Neural cell (in vitro differentiated cells): ENCODE data around the gene ALDH8A1. TPM values are rescaled to one million over a fixed set of nuclear protein-coding genes. Genes with fewer than 3 reads are reported as not detected.

Source experiments
- H2AFZ ChIP-seq: fragments of 200-600, 300-800 bp; sonication (generic), shearing (Covaris generic); 2 replicates; pipeline ENCODE4 v1.6.0; 2014; ENCODE audit warnings: low read depth, mild to moderate bottlenecking, antibody characterized with exemption, low read length, moderate library complexity
- H3F3A ChIP-seq: fragments of 200-600 bp; shearing (Covaris generic); 2 replicates; pipeline ENCODE4 v1.6.1; 2016; ENCODE audit warnings: mild to moderate bottlenecking, moderate library complexity, mixed read lengths, antibody characterized with exemption, low read length; ENCODE audit not compliant: insufficient read depth, poor library complexity, severe bottlenecking
- H3K27ac ChIP-seq: fragments of 200-600, 300-800 bp; sonication (generic), shearing (Covaris generic); 2 replicates; pipeline ENCODE4 v1.5.1; 2014; ENCODE audit warnings: mild to moderate bottlenecking, low read length, moderate library complexity
- H3K27me3 ChIP-seq: fragments of 300-800, 200-600 bp; sonication (generic), shearing (Covaris generic); 2 replicates; pipeline ENCODE4 v1.6.0; 2014; ENCODE audit warnings: mild to moderate bottlenecking, low read depth, low read length, moderate library complexity; ENCODE audit not compliant: insufficient read depth
- H3K36me3 ChIP-seq: fragments of 300-800, 200-600 bp; sonication (generic), shearing (Covaris generic); 2 replicates; pipeline ENCODE4 v1.5.1; 2014; ENCODE audit warnings: mild to moderate bottlenecking, antibody characterized with exemption, low read length, moderate library complexity; ENCODE audit not compliant: insufficient read depth
- H3K4me2 ChIP-seq: fragments of 300-800, 200-600 bp; sonication (generic), shearing (Covaris generic); 2 replicates; pipeline ENCODE4 v1.6.0; 2014; ENCODE audit warnings: mild to moderate bottlenecking, low read length
- H3K4me3 ChIP-seq: fragments of 300-800, 200-600 bp; sonication (generic), shearing (Covaris generic); 2 replicates; pipeline ENCODE4 v1.5.1; 2014; ENCODE audit warnings: mild to moderate bottlenecking, low read length, moderate library complexity
- H3K79me2 ChIP-seq: fragments of 200-600 bp; shearing (Covaris generic); replicated peaks from 2 replicates; pipeline ENCODE4 v1.6.0; 2014; ENCODE audit warnings: mild to moderate bottlenecking, low read length, moderate library complexity; ENCODE audit not compliant: insufficient read depth
- H3K9ac ChIP-seq: fragments of 300-800, 200-600 bp; sonication (generic), shearing (Covaris generic); 2 replicates; pipeline ENCODE4 v1.6.1; 2016; ENCODE audit warnings: mild to moderate bottlenecking, low read length, mixed read lengths
- H3K9me2 ChIP-seq: fragments of 200-600 bp; shearing (Covaris generic); 2 replicates; pipeline ENCODE4 v1.6.1; 2016; ENCODE audit warnings: mild to moderate bottlenecking, low read length, mixed read lengths; ENCODE audit not compliant: insufficient read depth
- H3K9me3 ChIP-seq: fragments of 200-600, 300-800 bp; sonication (generic), shearing (Covaris generic); 2 replicates; pipeline ENCODE4 v1.6.1; 2016; ENCODE audit warnings: mild to moderate bottlenecking, mixed run types, low read length, moderate library complexity, mixed read lengths
- H4K20me1 ChIP-seq: fragments of 200-600 bp; shearing (Covaris generic); 2 replicates; pipeline ENCODE4 v1.6.1; 2016; ENCODE audit warnings: mild to moderate bottlenecking, mixed run types; ENCODE audit not compliant: insufficient read depth
- EP300 ChIP-seq: fragments of 450-650 bp; conservative IDR thresholded peaks from 2 replicates; pipeline ENCODE4 v1.6.1; 2014; ENCODE audit warnings: antibody characterized with exemption, mild to moderate bottlenecking, moderate library complexity; ENCODE audit not compliant: poor library complexity, severe bottlenecking
- EZH2 ChIP-seq: fragments of 200-600, 300-800 bp; shearing (Covaris generic), sonication (generic); IDR thresholded peaks from 2 replicates; pipeline ENCODE4 v1.6.1; 2014; ENCODE audit warnings: antibody characterized with exemption, low read length, borderline replicate concordance, mild to moderate bottlenecking; ENCODE audit not compliant: insufficient read depth, poor library complexity, severe bottlenecking
- MXI1 ChIP-seq: fragments of 450-650 bp; conservative IDR thresholded peaks from 2 replicates; pipeline ENCODE4 v1.6.1; 2014; ENCODE audit warnings: antibody characterized with exemption, mild to moderate bottlenecking; ENCODE audit not compliant: poor library complexity, severe bottlenecking
- POLR2AphosphoS5 ChIP-seq: IDR thresholded peaks from 2 replicates; pipeline ENCODE4 v1.6.1; 2012
- RAD21 ChIP-seq: fragments of 450-650 bp; conservative IDR thresholded peaks from 2 replicates; pipeline ENCODE4 v1.6.1; 2014; ENCODE audit warnings: antibody characterized with exemption, mild to moderate bottlenecking, moderate library complexity
- REST ChIP-seq: IDR thresholded peaks from 2 replicates; pipeline ENCODE4 v1.6.1; 2012; ENCODE audit warnings: borderline replicate concordance
- SMC3 ChIP-seq: fragments of 450-650 bp; conservative IDR thresholded peaks from 2 replicates; pipeline ENCODE4 v1.6.1; 2014; ENCODE audit warnings: antibody characterized with exemption, mild to moderate bottlenecking, moderate library complexity; ENCODE audit not compliant: poor library complexity
- TAF1 ChIP-seq: IDR thresholded peaks from 2 replicates; pipeline ENCODE4 v1.6.1; 2012; ENCODE audit warnings: low read depth
- polyA plus RNA-seq: library from polyadenylated mRNA; depleted of rRNA; stranded (reverse); fragments of >200 nt; gene quantifications from 2 replicates; pipeline ENCODE4 v1.2.3, GENCODE V29; 2014
- TF ChIP-seq, protein P1 (sequence below): fragments of 450-650 bp; IDR thresholded peaks from 2 replicates; pipeline ENCODE4 v1.5.1; 2014; ENCODE audit warnings: antibody characterized with exemption, mild to moderate bottlenecking, moderate library complexity; ENCODE audit not compliant: poor library complexity, severe bottlenecking

ALDH8A1 gene
- polyA plus RNA-seq, 1 donor from 2014 or later, result 6.9 TPM

DNA sequence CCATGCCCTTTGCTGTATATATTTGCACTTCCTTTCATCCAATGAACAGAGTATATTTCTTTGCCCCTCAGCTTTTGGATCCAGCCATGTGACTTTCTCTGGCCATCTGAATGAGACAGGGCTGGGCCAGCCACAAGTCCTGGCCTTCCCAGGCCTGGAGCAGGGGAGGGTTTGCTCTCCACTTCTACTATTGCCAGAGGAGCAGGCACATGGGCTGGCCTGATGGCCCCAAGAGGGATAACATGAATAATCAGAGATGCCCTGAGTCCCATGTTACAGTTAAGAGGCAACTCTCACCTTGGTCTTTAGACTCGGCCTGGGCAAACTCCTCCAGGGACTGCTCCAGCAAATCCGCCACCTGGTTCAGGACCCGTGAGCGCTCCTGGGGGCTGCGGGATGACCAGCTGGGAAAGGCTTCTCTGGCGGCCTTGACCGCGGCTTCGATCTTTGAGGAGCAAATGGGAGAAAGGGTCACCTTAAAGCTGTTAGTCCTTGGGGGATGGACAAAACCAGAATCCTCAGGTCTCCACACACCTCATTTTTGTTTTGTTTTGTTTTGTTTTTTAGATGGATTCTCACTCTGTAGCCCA lies 6.3 kb downstream of the ALDH8A1 start:
- no peak for TF ChIP-seq EZH2
- no peak for TF ChIP-seq TAF1
- no peak for TF ChIP-seq MXI1
- no peak for TF ChIP-seq POLR2AphosphoS5
- no peak for TF ChIP-seq REST
- no peak for TF ChIP-seq RAD21
- TF ChIP-seq, protein P1, sequence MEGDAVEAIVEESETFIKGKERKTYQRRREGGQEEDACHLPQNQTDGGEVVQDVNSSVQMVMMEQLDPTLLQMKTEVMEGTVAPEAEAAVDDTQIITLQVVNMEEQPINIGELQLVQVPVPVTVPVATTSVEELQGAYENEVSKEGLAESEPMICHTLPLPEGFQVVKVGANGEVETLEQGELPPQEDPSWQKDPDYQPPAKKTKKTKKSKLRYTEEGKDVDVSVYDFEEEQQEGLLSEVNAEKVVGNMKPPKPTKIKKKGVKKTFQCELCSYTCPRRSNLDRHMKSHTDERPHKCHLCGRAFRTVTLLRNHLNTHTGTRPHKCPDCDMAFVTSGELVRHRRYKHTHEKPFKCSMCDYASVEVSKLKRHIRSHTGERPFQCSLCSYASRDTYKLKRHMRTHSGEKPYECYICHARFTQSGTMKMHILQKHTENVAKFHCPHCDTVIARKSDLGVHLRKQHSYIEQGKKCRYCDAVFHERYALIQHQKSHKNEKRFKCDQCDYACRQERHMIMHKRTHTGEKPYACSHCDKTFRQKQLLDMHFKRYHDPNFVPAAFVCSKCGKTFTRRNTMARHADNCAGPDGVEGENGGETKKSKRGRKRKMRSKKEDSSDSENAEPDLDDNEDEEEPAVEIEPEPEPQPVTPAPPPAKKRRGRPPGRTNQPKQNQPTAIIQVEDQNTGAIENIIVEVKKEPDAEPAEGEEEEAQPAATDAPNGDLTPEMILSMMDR, result no peak
- TF ChIP-seq SMC3, result no peak
- TF ChIP-seq EP300, result no peak
- H3K9me2 ChIP-seq, result no peaks in the 10 kb centered on the region
- H3K27ac ChIP-seq, result no peak overlapping the region
- no peak overlapping the region for H3K9ac ChIP-seq
- H3K4me2 ChIP-seq, result no peak overlapping the region
- no peak overlapping the region for H3K4me3 ChIP-seq
- no peak overlapping the region for H2AFZ ChIP-seq
- H3F3A ChIP-seq, result no peaks in the 10 kb centered on the region
- H3K79me2 ChIP-seq, result no peaks in the 10 kb centered on the region
- H3K36me3 ChIP-seq, result no peaks in the 10 kb centered on the region
- H3K9me3 ChIP-seq, result no peaks in the 10 kb centered on the region
- no peaks in the 10 kb centered on the region for H4K20me1 ChIP-seq
- H3K27me3 ChIP-seq, result no peaks in the 10 kb centered on the region

GRCh38 chr6:134938896-134939295 lies 11.0 kb downstream of the ALDH8A1 start:
- Histone ChIP-seq H3K4me3 (no peak overlapping the region), H3K9ac (no peak overlapping the region), H3K27me3 (no peaks in the 10 kb centered on the region), H3K36me3 (no peaks in the 10 kb centered on the region), H4K20me1 (no peaks in the 10 kb centered on the region), H3K9me2 (no peaks in the 10 kb centered on the region), H3K27ac (no peak overlapping the region), H2AFZ (no peak overlapping the region), H3K79me2 (no peaks in the 10 kb centered on the region), H3K9me3 (no peaks in the 10 kb centered on the region), H3K4me2 (no peak overlapping the region), H3F3A (no peaks in the 10 kb centered on the region)
- TF ChIP-seq RAD21 (no peak), MXI1 (no peak), REST (no peak), POLR2AphosphoS5 (no peak), TAF1 (no peak), EP300 (no peak), EZH2 (no peak), SMC3 (no peak)
- TF ChIP-seq, protein P1, result no peak
